Activated CD8-positive, alpha-beta memory T cell treated with anti-CD3 and anti-CD28 coated beads, Interleukin-2, amount 10 ng/mL, durations not matched to agents 7 days and 5 days (primary cell): ENCODE data around the gene DDX59. TPM values are rescaled to one million over a fixed set of nuclear protein-coding genes. Genes with fewer than 3 reads are reported as not detected.

ENCODE experiments used
- ATAC-seq: fragments of 150-1000 bp; cut with Tn5 transposase; one replicate; pipeline ENCODE4 v1.10.0; 2021; ENCODE audit warnings: moderate library complexity
- CTCF ChIA-PET: fragments of 350-600 bp; sonication (Branson Sonifier 250); formaldehyde crosslinking; loops from one replicate; lab custom pipeline; 2021; ENCODE audit warnings: antibody characterized with exemption; lab: Charles Lee
- DNase-seq: peaks from one replicate; pipeline ENCODE4 v3.0.0-alpha.2; 2020
- H3K27ac Mint-ChIP-seq: one replicate; pipeline ENCODE4 v1.8.0; 2021; ENCODE audit warnings: mild to moderate bottlenecking, mixed read lengths
- H3K27me3 Mint-ChIP-seq: one replicate; pipeline ENCODE4 v1.8.0; 2021; ENCODE audit warnings: mixed read lengths
- H3K36me3 Mint-ChIP-seq: one replicate; pipeline ENCODE4 v1.8.0; 2021; ENCODE audit warnings: mild to moderate bottlenecking, mixed read lengths
- H3K4me1 Mint-ChIP-seq: one replicate; pipeline ENCODE4 v1.8.0; 2021; ENCODE audit warnings: mixed read lengths
- H3K4me3 Mint-ChIP-seq: one replicate; pipeline ENCODE4 v1.8.0; 2021; ENCODE audit warnings: mild to moderate bottlenecking, moderate library complexity, mixed read lengths
- H3K9me3 Mint-ChIP-seq: one replicate; pipeline ENCODE4 v1.8.0; 2022; ENCODE audit warnings: low read depth, mixed read lengths
- total RNA-seq, 2 experiments: library from RNA; stranded (reverse); gene quantifications; one replicate each; pipeline ENCODE4 v1.2.3, GENCODE V29; 2021

The DDX59 gene
- total RNA-seq, 2 experiments from 2014 or later, result 33.6 to 35.9 TPM

- no peaks in the 10 kb centered on the region for H3K9me3 Mint-ChIP-seq
- H3K4me1 Mint-ChIP-seq, result no peaks in the 10 kb centered on the region
- H3K4me3 Mint-ChIP-seq, result no peak overlapping the region
- no peak for ATAC-seq
- peaks cover 17% of the 10 kb centered on the region for H3K27me3 Mint-ChIP-seq
- H3K27ac Mint-ChIP-seq, result no peak overlapping the region
- CTCF ChIA-PET, result no interaction called here
- H3K36me3 Mint-ChIP-seq, result no peaks in the 10 kb centered on the region
- DNase-seq, result no peak
Observed at GRCh38 chr1:200684015-200684414, 14.3 kb upstream of the DDX59 start.

GRCh38 chr1:200683298-200683697 is 13.6 kb upstream of the DDX59 start:
- H3K27me3 Mint-ChIP-seq, result peaks cover 15% of the 10 kb centered on the region
- ATAC-seq (no peak), DNase-seq (no peak)
- no peak overlapping the region for H3K4me3 Mint-ChIP-seq
- CTCF ChIA-PET, result no interaction called here
- no peak overlapping the region for H3K27ac Mint-ChIP-seq
- H3K9me3 Mint-ChIP-seq, result no peaks in the 10 kb centered on the region
- no peaks in the 10 kb centered on the region for H3K36me3 Mint-ChIP-seq
- no peaks in the 10 kb centered on the region for H3K4me1 Mint-ChIP-seq

GRCh38 chr1:200681231-200681630 is 11.5 kb upstream of the DDX59 start:
- ATAC-seq, result no peak
- H3K4me1 Mint-ChIP-seq, result no peaks in the 10 kb centered on the region
- H3K36me3 Mint-ChIP-seq, result no peaks in the 10 kb centered on the region
- no peak overlapping the region for H3K27ac Mint-ChIP-seq
- no peak overlapping the region for H3K4me3 Mint-ChIP-seq
- no peaks in the 10 kb centered on the region for H3K9me3 Mint-ChIP-seq
- no peak for DNase-seq
- CTCF ChIA-PET, result no interaction called here
- H3K27me3 Mint-ChIP-seq, result peaks cover 2% of the 10 kb centered on the region

- CTCF ChIA-PET, result no interaction called here
- Mint-ChIP-seq H3K27me3 (peaks cover 2% of the 10 kb centered on the region), H3K36me3 (no peaks in the 10 kb centered on the region), H3K4me3 (no peak overlapping the region), H3K4me1 (peaks cover 13% of the 10 kb centered on the region), H3K27ac (no peak overlapping the region), H3K9me3 (no peaks in the 10 kb centered on the region)
- ATAC-seq (no peak), DNase-seq (no peak)
Observed at GRCh38 chr1:200676829-200677228, 7.1 kb upstream of the DDX59 start.

DNA sequence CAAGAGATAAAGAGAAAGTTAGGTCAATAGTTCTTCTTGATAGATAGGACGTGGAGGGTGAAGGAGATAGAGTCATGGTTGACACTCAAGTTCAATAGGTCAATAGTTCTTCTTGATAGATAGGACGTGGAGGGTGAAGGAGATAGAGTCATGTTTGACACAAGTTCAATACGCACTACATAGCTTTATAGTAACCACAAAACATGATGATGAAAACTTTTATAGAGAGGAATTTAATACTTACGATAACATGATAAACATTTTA is 5.8 kb upstream of the DDX59 start:
- DNase-seq, result no peak
- Mint-ChIP-seq H3K36me3 (no peaks in the 10 kb centered on the region), H3K4me3 (no peak overlapping the region), H3K9me3 (no peaks in the 10 kb centered on the region), H3K4me1 (peaks cover 23% of the 10 kb centered on the region), H3K27ac (no peak overlapping the region), H3K27me3 (peaks cover 2% of the 10 kb centered on the region)
- CTCF ChIA-PET, result interaction anchor here (0.6 kb wide), 1 partner anchor 1063 kb away, joined by 3 read pairs; no protein-coding TSS in a partner anchor
- no peak for ATAC-seq

DNA sequence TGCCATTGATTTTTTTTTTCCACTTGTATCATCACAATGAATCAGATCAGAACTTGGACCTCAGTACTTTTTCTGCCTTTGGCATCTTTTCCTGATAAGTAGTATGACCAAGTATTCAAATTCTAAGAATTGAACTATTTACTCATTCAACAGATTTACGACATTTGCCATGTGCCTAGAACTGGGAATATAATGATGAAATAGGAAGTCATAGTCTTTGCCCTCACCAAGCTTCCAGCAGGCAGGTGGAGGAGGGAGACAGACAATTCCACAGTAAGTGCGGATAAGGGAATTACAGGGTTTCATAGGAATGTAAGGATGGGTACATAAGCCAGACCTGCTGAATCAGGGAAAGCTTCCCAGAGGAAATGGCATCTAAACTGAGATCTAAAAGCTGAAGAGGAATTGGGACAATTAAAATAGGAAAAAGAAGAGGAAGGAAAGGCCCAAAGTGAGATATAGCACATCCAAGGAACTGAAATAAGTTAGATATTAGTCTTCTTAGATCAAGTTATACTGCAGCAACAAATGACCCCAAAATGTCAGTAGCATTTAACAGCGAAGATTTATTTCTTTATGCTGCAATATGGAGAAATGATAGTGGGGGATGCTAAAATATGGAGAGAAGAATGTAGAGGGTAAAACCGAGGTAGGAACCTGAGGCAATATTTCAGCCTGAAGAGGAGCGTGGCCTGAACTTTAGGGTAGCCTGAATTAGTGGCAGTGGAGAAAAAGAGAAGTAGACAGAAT is 5.3 kb upstream of the DDX59 start:
- ATAC-seq (no peak), DNase-seq (no peak)
- Mint-ChIP-seq H3K9me3 (no peaks in the 10 kb centered on the region), H3K36me3 (no peaks in the 10 kb centered on the region), H3K4me3 (no peak overlapping the region), H3K4me1 (peaks cover 25% of the 10 kb centered on the region), H3K27me3 (no peaks in the 10 kb centered on the region), H3K27ac (no peak overlapping the region)
- CTCF ChIA-PET, result interaction anchor here (0.6 kb wide), 1 partner anchor 1063 kb away, joined by 3 read pairs; no protein-coding TSS in a partner anchor

DNA sequence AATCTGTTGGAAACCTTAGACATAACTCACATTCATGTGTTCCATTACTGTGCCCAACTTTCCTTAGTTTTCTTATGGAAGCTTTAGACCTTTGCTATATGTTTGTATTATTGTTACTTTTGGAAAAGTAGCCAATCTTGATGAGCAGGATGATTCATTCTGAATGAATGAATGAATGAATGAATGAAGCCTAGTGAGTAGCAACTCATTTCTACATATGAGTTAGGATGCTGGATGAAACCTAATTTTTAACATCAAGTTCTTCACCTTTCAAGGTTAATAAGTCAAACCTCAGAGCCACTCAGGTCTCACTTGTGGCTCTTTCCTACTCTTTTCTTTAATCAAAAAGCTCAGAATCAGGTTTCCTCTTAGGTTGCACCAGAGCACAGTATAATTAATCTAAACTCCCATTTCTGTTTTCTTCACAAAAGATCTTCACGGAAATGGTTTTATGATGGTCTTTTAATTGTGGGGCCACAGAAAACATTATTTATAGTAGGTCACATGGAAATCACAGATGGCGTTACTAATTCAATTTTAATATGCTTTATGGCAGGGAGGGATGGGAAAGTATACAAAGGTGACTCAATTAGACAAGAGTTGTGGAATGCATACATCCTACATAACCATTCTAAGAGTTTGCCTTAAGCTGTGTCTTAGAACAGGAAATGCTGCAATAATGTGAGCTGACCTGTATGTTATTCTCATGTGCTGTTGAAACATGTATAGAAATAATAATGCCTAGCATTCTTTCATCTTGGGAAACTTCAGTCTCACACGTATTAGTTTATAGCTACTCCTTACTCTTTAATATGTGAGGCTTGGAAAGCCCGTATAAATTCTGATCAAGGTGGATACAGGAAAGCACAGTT is 4.5 kb upstream of the DDX59 start:
- H3K4me1 Mint-ChIP-seq, result peaks cover 25% of the 10 kb centered on the region
- DNase-seq (no peak), ATAC-seq (no peak)
- CTCF ChIA-PET, result interaction anchor here (0.9 kb wide), 1 partner anchor 52 kb away, joined by 4 read pairs; no protein-coding TSS in a partner anchor
- H3K36me3 Mint-ChIP-seq, result no peaks in the 10 kb centered on the region
- no peak overlapping the region for H3K4me3 Mint-ChIP-seq
- H3K27ac Mint-ChIP-seq, result no peak overlapping the region
- H3K27me3 Mint-ChIP-seq, result no peaks in the 10 kb centered on the region
- H3K9me3 Mint-ChIP-seq, result no peaks in the 10 kb centered on the region

GRCh38 chr1:200671235-200671786 is 1.6 kb upstream of the DDX59 start:
- no peak for DNase-seq
- peaks cover 6% of the 10 kb centered on the region for H3K36me3 Mint-ChIP-seq
- ATAC-seq, result no peak
- no peaks in the 10 kb centered on the region for H3K9me3 Mint-ChIP-seq
- peaks cover 36% of the 10 kb centered on the region for H3K4me1 Mint-ChIP-seq
- no peak overlapping the region for H3K27ac Mint-ChIP-seq
- peak overlapping the region; percentile 98 for H3K4me3 Mint-ChIP-seq
- CTCF ChIA-PET, result interaction anchor here (1.3 to 4.5 kb wide), 3 partner anchors 17 to 50 kb away, joined by 3 to 52 read pairs (median 15); partner anchors contain the start of gene KIF14
- no peaks in the 10 kb centered on the region for H3K27me3 Mint-ChIP-seq

DNA sequence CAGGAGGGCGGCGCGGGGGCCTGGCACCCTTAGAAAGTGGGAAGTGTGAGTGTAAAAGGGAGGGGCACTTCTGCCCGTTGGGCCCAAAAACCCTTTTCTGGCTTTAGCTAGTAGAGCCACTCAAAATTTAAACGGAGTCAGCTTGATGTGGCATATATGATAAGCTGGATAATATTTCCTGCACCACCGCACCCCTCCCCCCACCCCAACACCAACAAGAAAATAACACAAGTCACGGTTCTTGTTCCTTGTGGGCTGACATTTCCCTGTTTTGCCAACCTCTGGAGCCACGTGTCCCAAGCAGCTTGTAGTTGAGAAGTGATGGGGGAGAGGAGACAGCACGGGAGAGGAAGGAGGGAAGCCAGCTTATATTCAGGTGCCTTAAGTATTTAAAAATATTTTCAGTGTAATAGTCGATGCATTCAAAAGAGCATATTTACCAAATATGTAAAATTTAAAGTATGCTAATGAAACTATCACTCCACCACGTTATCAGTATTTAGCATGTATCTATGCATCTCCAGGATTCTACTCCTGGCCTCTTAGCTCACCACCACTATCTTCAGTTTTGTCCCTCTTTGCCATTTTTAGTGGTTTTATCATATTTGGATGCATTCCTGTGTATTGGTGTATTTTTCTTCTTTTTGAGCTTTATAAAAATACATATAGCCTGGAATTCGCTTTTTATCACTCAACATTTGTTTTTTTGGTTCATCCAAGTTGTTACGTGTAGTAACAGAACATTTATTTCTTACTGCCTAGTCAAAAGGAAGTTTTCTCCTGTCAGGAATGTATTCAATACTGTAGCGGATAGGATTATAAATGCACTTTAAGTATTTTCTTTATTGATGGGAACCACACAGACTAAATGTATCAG is 773 bp upstream of the DDX59 start:
- H3K9me3 Mint-ChIP-seq, result no peaks in the 10 kb centered on the region
- peak overlapping the region; percentile 94 for H3K27ac Mint-ChIP-seq
- DNase-seq (peak; percentile 44), ATAC-seq (no peak)
- H3K27me3 Mint-ChIP-seq, result no peaks in the 10 kb centered on the region
- peak overlapping the region; percentile 98 for H3K4me3 Mint-ChIP-seq
- H3K4me1 Mint-ChIP-seq, result peaks cover 44% of the 10 kb centered on the region
- peaks cover 15% of the 10 kb centered on the region for H3K36me3 Mint-ChIP-seq
- CTCF ChIA-PET, result interaction anchor here (0.8 to 4.5 kb wide), 12 partner anchors 15 to 345 kb away, joined by 3 to 52 read pairs (median 4); partner anchors contain the start of gene KIF14

- DNase-seq (no peak), ATAC-seq (no peak)
- CTCF ChIA-PET, result interaction anchor here (1.0 to 4.5 kb wide), 5 partner anchors 41 to 134 kb away, joined by 3 to 52 read pairs (median 11); partner anchors contain the start of gene KIF14
- Mint-ChIP-seq H3K4me1 (peaks cover 45% of the 10 kb centered on the region), H3K36me3 (peaks cover 30% of the 10 kb centered on the region), H3K4me3 (peak overlapping the region; percentile 98), H3K27me3 (no peaks in the 10 kb centered on the region), H3K9me3 (no peaks in the 10 kb centered on the region), H3K27ac (peak overlapping the region; percentile 71)
Observed at GRCh38 chr1:200668514-200669313, 993 bp downstream of the DDX59 start.

DNA sequence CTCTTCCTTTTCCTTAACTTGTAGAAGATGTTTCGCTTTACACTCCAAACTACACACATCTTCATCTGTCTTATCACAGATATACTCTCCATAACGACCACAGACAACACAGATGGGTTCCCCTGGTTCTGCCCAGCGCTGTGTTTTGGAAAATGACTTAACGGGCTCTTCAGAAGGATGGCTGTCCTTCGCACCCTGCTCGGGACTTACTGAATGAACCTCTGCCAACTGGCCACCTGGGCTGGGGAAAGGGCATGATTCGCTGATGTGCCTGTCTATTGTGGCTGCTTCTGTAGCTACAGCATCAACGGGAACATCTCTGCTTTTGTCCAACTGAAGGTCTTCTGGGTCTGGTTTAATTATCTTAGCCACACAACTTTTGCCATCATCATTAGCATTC is 3.4 kb downstream of the DDX59 start:
- Mint-ChIP-seq H3K27me3 (no peaks in the 10 kb centered on the region), H3K36me3 (peaks cover 46% of the 10 kb centered on the region), H3K27ac (no peak overlapping the region), H3K9me3 (no peaks in the 10 kb centered on the region), H3K4me1 (peaks cover 50% of the 10 kb centered on the region), H3K4me3 (no peak overlapping the region)
- ATAC-seq, result no peak
- no peak for DNase-seq
- CTCF ChIA-PET, result interaction anchor here (1.6 kb wide), 1 partner anchor 44 kb away, joined by 7 read pairs; no protein-coding TSS in a partner anchor

DNA sequence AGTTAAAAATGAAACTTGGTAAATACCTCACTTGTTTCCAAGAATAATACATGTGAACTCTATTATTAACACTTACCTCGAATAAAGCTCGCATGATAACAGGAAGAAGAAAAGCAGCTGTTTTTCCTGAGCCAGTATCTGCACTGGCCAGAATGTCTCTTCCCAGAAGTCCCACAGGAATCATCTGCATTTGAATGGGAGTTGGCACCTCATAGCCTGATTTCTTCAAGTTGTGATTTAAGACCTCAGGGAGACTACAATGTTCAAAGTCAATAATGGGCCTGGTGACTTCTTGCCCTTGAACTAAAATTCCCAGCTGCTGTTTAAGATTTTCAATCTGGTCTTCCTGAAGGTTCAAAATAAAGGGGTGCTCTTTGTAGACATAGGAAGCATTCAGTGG is 3.8 kb downstream of the DDX59 start:
- Mint-ChIP-seq H3K36me3 (peaks cover 48% of the 10 kb centered on the region), H3K4me1 (peaks cover 46% of the 10 kb centered on the region), H3K9me3 (no peaks in the 10 kb centered on the region), H3K27ac (no peak overlapping the region), H3K27me3 (no peaks in the 10 kb centered on the region), H3K4me3 (no peak overlapping the region)
- CTCF ChIA-PET, result interaction anchor here (1.6 kb wide), 1 partner anchor 44 kb away, joined by 7 read pairs; no protein-coding TSS in a partner anchor
- DNase-seq (no peak), ATAC-seq (no peak)
